ENCODE measurements around the gene MSH5.

MSH5 gene

GRCh38 chr6:31739639-31740396 lies at the start of gene MSH5:
TSS of gene MSH5 (plus strand) at chr6:31740005. CDS start at chr6:31740467, 462 bp downstream.
- no peak for TF ChIP-seq ZNF274 (IDR thresholded peaks at IDR 0.05; ENCODE audit: low read depth, low read length)
- peak within 1 kb of the TSS; percentile 73 for H3K4me3 ChIP-seq (ENCODE audit: low read length)

GRCh38 chr6:31690231-31691077 lies 49.4 kb upstream of the MSH5 start:
- H3K4me3 ChIP-seq (ENCODE audit: low read length), result no peak overlapping the region
- no peak for TF ChIP-seq ZNF274 (IDR thresholded peaks at IDR 0.05; ENCODE audit: low read depth, low read length)

GRCh38 chr6:31691078-31691463 lies 48.7 kb upstream of the MSH5 start:
- no peak overlapping the region for H3K4me3 ChIP-seq (ENCODE audit: low read length)
- no peak for TF ChIP-seq ZNF274 (IDR thresholded peaks at IDR 0.05; ENCODE audit: low read depth, low read length)

GRCh38 chr6:31691564-31692108 lies 48.2 kb upstream of the MSH5 start:
- TF ChIP-seq ZNF274 (IDR thresholded peaks at IDR 0.05; ENCODE audit: low read depth, low read length), result no peak
- no peak overlapping the region for H3K4me3 ChIP-seq (ENCODE audit: low read length)

GRCh38 chr6:31692353-31692752 lies 47.5 kb upstream of the MSH5 start:
- H3K4me3 ChIP-seq (ENCODE audit: low read length), result no peak overlapping the region
- TF ChIP-seq ZNF274 (IDR thresholded peaks at IDR 0.05; ENCODE audit: low read depth, low read length), result no peak

GRCh38 chr6:31692886-31693285 lies 46.9 kb upstream of the MSH5 start:
- H3K4me3 ChIP-seq (ENCODE audit: low read length), result no peak overlapping the region
- TF ChIP-seq ZNF274 (IDR thresholded peaks at IDR 0.05; ENCODE audit: low read depth, low read length), result no peak

- no peak for TF ChIP-seq ZNF274 (IDR thresholded peaks at IDR 0.05; ENCODE audit: low read depth, low read length)
Measured at GRCh38 chr6:31693535-31693934, 46.3 kb upstream of the MSH5 start.

GRCh38 chr6:31697555-31697954 lies 42.2 kb upstream of the MSH5 start:
- TF ChIP-seq ZNF274 (IDR thresholded peaks at IDR 0.05; ENCODE audit: low read depth, low read length), result no peak
- H3K4me3 ChIP-seq (ENCODE audit: low read length), result no peak overlapping the region

More at GRCh38 chr6:31693535-31693934, 46.3 kb upstream of the MSH5 start:
- H3K4me3 ChIP-seq (ENCODE audit: low read length), result no peak overlapping the region

GRCh38 chr6:31700740-31701401 lies 38.9 kb upstream of the MSH5 start:
- TF ChIP-seq ZNF274 (IDR thresholded peaks at IDR 0.05; ENCODE audit: low read depth, low read length), result no peak
- no peak overlapping the region for H3K4me3 ChIP-seq (ENCODE audit: low read length)

- TF ChIP-seq ZNF274 (IDR thresholded peaks at IDR 0.05; ENCODE audit: low read depth, low read length), result no peak
- H3K4me3 ChIP-seq (ENCODE audit: low read length), result peak overlapping the region; percentile 94
Measured at GRCh38 chr6:31701666-31702404, 38.0 kb upstream of the MSH5 start.

- no peak for TF ChIP-seq ZNF274 (IDR thresholded peaks at IDR 0.05; ENCODE audit: low read depth, low read length)
Measured at GRCh38 chr6:31702405-31702818, 37.4 kb upstream of the MSH5 start.

GRCh38 chr6:31702819-31703716 lies 36.7 kb upstream of the MSH5 start, which contains the start of gene ABHD16A:
TSS of gene ABHD16A (minus strand) at chr6:31703324. CDS start at chr6:31703281, 43 bp downstream.
- peak within 1 kb of the TSS; percentile 94 for H3K4me3 ChIP-seq (ENCODE audit: low read length)
- TF ChIP-seq ZNF274 (IDR thresholded peaks at IDR 0.05; ENCODE audit: low read depth, low read length), result no peak

More at GRCh38 chr6:31702405-31702818, 37.4 kb upstream of the MSH5 start:
- H3K4me3 ChIP-seq (ENCODE audit: low read length), result peak overlapping the region; percentile 94

Data from GM08714 (cell line).